GM06990 (cell line): Measurements from ENCODE around the gene ALDH6A1.

ENCODE experiments used
- DNase-seq: peaks from one replicate; pipeline ENCODE4 v3.0.0-alpha.2; 2011; ENCODE audit not compliant: insufficient read length; ENCODE audit errors: extremely low read depth
- H3K27me3 ChIP-seq: replicated peaks from 2 replicates; pipeline ENCODE4 v1.6.0; 2011; ENCODE audit warnings: low read length; ENCODE audit not compliant: control insufficient read depth, insufficient read depth
- H3K36me3 ChIP-seq: 2 replicates; pipeline ENCODE4 v1.5.1; 2011; ENCODE audit warnings: low read length; ENCODE audit not compliant: control insufficient read depth, insufficient read depth
- H3K4me3 ChIP-seq: replicated peaks from 2 replicates; pipeline ENCODE4 v1.5.1; 2011; ENCODE audit warnings: low read depth, mild to moderate bottlenecking, control low read depth, low read length
- CTCF ChIP-seq: IDR thresholded peaks from 2 replicates; pipeline ENCODE4 v1.5.1; 2011; ENCODE audit warnings: low read length, control low read depth, mild to moderate bottlenecking, inconsistent platforms; ENCODE audit not compliant: insufficient read depth, poor library complexity, severe bottlenecking

ALDH6A1 gene

GRCh38 chr14:74083161-74083560 lies 1.1 kb downstream of the ALDH6A1 start:
- DNase-seq = no peak
- no peaks in the 10 kb centered on the region for H3K36me3 ChIP-seq
- no peaks in the 10 kb centered on the region for H3K27me3 ChIP-seq
- TF ChIP-seq CTCF = no peak
- H3K4me3 ChIP-seq = no peak overlapping the region

- Histone ChIP-seq H3K4me3 (no peak overlapping the region), H3K27me3 (no peaks in the 10 kb centered on the region), H3K36me3 (no peaks in the 10 kb centered on the region)
- DNase-seq = no peak
- TF ChIP-seq CTCF = no peak
Measured at GRCh38 chr14:74081491-74081890, 2.8 kb downstream of the ALDH6A1 start.

- Histone ChIP-seq H3K4me3 (no peak overlapping the region), H3K36me3 (no peaks in the 10 kb centered on the region), H3K27me3 (no peaks in the 10 kb centered on the region)
- DNase-seq = no peak
- TF ChIP-seq CTCF = no peak
Measured at GRCh38 chr14:74080820-74081460, 3.3 kb downstream of the ALDH6A1 start.

- DNase-seq = no peak
- Histone ChIP-seq H3K4me3 (no peak overlapping the region), H3K36me3 (no peaks in the 10 kb centered on the region), H3K27me3 (no peaks in the 10 kb centered on the region)
- no peak for TF ChIP-seq CTCF
Measured at GRCh38 chr14:74077401-74077800, 6.9 kb downstream of the ALDH6A1 start.

- no peaks in the 10 kb centered on the region for H3K27me3 ChIP-seq
- H3K36me3 ChIP-seq = peaks cover 2% of the 10 kb centered on the region
- H3K4me3 ChIP-seq = no peak overlapping the region
- no peak for DNase-seq
- no peak for TF ChIP-seq CTCF
Measured at GRCh38 chr14:74065746-74066575, 18.3 kb downstream of the ALDH6A1 start.

GRCh38 chr14:74064883-74065282 lies 19.4 kb downstream of the ALDH6A1 start:
- Histone ChIP-seq H3K36me3 (peaks cover 2% of the 10 kb centered on the region), H3K4me3 (no peak overlapping the region), H3K27me3 (no peaks in the 10 kb centered on the region)
- no peak for TF ChIP-seq CTCF
- no peak for DNase-seq
